GM12872 (cell line): Measurements from ENCODE around the gene CCDC127.

Experiments used
- TF ChIP-seq, protein P1 (sequence below): IDR thresholded peaks from 3 replicates; pipeline ENCODE4 v1.5.1; 2011; ENCODE audit warnings: low read depth, mild to moderate bottlenecking, low read length, moderate library complexity; ENCODE audit not compliant: insufficient read depth

Gene CCDC127

DNA sequence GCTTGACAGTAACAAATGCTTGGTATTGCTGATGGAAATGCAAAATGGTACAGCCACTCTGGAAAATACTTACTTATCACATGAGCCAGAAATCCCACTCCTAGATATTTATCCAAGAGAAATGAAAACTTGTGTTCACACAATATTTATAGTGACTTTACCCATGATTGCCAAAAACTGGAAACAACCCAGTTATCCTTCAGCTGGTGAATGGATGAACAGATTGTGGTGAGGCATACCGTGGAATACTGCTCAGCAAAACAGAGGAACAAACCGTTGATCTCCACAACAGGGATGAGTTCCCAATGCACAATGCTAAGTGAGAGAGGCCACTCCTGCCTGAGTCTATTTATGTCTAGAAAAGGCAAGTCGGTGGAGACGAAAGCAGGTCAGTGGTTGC lies 67.2 kb downstream of the CCDC127 start:
- TF ChIP-seq, protein P1, sequence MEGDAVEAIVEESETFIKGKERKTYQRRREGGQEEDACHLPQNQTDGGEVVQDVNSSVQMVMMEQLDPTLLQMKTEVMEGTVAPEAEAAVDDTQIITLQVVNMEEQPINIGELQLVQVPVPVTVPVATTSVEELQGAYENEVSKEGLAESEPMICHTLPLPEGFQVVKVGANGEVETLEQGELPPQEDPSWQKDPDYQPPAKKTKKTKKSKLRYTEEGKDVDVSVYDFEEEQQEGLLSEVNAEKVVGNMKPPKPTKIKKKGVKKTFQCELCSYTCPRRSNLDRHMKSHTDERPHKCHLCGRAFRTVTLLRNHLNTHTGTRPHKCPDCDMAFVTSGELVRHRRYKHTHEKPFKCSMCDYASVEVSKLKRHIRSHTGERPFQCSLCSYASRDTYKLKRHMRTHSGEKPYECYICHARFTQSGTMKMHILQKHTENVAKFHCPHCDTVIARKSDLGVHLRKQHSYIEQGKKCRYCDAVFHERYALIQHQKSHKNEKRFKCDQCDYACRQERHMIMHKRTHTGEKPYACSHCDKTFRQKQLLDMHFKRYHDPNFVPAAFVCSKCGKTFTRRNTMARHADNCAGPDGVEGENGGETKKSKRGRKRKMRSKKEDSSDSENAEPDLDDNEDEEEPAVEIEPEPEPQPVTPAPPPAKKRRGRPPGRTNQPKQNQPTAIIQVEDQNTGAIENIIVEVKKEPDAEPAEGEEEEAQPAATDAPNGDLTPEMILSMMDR = no peak

DNA sequence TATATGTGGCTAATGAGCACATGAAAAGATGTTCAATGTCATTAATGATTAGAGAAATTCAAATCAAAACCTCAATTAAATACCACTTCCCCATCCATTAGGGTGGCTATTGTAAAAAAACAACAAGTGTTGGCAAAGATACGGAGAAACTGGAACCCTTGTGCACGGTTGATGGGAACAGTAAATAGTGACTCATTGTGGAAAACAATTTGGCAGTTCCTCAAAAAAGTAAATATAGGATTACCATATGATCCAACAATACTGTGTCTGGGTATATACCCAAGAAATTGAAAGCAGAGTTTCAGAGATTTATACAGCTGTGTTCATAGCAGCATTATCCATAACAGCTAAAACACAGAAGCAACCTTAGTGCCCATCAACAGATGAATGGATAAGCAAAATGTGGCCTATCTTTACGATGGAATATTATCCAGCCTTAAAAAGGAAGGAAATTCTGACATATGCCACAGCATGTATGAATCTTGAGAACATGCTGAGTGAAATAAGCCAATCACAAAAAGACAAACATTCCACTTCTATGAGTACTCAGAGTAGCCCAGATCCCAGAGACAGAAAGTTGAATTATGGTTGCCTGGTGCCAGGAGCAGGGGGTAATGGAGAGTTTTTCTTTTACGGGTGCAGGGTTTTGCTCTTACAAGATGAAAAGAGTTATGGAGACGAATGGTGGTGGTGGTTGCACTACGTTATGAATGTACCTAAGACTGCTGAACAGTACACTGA lies 68.0 kb downstream of the CCDC127 start:
- TF ChIP-seq, protein P1 = no peak

DNA sequence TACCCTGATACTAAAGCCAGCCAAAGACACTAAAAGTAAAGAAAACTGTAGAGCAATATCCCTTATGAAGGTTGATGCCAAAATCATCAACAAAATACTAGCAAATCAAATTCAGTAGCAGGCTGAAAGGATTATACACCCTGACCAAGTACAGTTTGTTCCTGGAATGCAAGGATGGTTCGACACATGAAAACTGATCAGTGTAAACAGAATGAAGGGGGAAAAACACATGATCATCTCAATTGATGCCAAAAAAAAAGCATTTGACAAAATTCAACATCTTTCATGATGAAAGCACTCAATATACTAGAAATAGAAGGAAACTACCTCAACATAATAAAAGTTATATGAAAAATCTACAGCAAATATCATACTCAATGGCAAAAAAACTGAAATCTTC lies 70.2 kb downstream of the CCDC127 start:
- TF ChIP-seq, protein P1 = no peak
